NT2/D1 (cell line): ENCODE data around the gene CHRNE.

Experiments
- YY1 ChIP-seq: IDR thresholded peaks from 2 replicates; pipeline ENCODE4 v1.6.1; 2011; ENCODE audit not compliant: insufficient read length, insufficient read depth
- ZNF274 ChIP-seq: IDR thresholded peaks from 2 replicates; pipeline ENCODE4 v1.6.1; 2011; ENCODE audit warnings: mild to moderate bottlenecking, low read depth, low read length

GRCh38 chr17:4921320-4921719 lies 18.4 kb upstream of the CHRNE start:
- no peak for TF ChIP-seq YY1
- no peak for TF ChIP-seq ZNF274
